ENCODE data around the gene ZKSCAN1.
"Not testable (repeated sequence)": the region's sequence is repeated elsewhere in the genome, so short reads cannot be mapped to it uniquely, and the experiment has no call there.

ZKSCAN1 gene

DNA sequence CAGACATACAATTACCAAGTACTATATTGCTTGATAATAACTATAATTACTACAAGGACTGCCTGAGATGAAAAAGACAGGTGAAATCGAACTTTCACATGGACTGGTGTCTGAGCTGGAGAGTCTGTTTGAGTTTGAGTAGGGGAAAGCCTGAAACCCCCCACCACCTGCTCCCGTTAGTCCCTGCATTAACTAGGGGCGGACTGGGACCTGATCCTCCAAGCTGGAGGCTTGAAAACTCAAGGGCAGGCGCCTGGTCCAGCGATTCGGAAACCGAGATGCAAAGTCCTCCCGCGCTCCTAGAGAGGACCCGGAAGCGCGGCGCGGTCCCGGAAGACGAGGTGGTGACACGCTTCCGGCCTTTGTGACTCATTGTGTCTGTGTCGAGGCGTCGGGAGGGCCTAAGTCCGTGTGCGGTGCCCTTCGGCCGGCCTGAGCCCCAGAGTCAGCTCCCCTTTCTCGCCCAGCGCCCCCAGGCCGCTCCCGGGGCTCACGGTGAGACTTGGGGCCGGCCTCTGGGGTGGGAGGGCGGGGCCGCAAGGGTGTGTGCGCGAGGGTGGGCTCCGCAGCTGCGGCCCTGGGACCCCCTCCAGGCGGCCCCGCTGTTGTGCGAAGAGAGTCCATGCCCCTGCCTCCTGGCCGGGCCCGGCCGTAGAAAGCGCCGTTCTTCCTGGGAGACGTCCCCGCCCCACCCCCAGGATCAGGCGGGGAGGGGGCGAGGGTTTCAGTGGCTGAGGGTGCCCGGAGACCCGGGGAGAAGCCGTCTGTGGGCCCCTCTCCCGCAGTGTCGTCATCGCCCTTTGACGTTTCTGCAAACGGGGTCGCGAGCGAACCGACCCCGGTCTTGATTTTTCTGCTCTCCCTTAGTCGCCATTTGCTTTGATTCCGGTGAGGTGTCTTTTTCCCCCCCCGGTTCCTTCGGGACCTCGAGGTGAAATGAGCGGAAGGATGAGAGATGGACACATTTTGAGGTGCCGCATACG, at the start of gene ZKSCAN1:
ZKSCAN1 (plus strand) TSS at position 365 of the 983 bp plus-strand sequence. CDS start 7,911 bp downstream, outside the sequence.
- DNase-seq: peak; percentile 94

- no peak for DNase-seq
These were observed 46.1 kb upstream of the ZKSCAN1 start for GRCh38 chr7:99969298-99969697.

- not testable (repeated sequence) for DNase-seq
These were observed 45.6 kb upstream of the ZKSCAN1 start for GRCh38 chr7:99969813-99970212.

DNA sequence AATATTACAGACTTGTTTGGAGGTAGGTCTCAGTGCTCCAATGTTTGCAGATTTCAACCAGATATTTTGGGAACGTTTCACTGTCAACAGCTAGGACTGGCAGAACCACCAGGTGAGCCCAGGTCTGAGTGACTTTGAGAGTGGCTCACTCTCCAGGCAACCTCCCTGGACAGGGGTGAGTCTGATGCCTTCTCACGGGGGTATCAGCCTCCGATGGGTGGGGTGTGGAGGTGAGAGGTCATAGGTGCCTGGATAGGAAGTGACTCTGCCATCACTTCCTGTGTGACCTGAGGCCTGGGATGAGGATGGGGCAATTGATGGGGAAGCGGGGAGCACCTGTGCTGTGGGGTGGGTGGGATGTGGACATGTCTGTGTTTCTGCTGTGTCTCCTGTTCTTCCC, 44.2 kb upstream of the ZKSCAN1 start:
- DNase-seq: no peak

GRCh38 chr7:99973817-99974216, 41.6 kb upstream of the ZKSCAN1 start:
- DNase-seq: not testable (repeated sequence)

GRCh38 chr7:99974681-99975080, 40.7 kb upstream of the ZKSCAN1 start:
- no peak for DNase-seq

GRCh38 chr7:99975782-99976521, 39.4 kb upstream of the ZKSCAN1 start, which contains the start of gene AZGP1:
Gene AZGP1, minus strand, starts transcription at chr7:99976031. Its CDS starts 11 bp downstream, at chr7:99976020.
- no peak for DNase-seq

- DNase-seq: no peak
These were observed 38.8 kb upstream of the ZKSCAN1 start for GRCh38 chr7:99976626-99977025.

GRCh38 chr7:99979814-99980225, 35.6 kb upstream of the ZKSCAN1 start:
- DNase-seq: peak; percentile 5

DNA sequence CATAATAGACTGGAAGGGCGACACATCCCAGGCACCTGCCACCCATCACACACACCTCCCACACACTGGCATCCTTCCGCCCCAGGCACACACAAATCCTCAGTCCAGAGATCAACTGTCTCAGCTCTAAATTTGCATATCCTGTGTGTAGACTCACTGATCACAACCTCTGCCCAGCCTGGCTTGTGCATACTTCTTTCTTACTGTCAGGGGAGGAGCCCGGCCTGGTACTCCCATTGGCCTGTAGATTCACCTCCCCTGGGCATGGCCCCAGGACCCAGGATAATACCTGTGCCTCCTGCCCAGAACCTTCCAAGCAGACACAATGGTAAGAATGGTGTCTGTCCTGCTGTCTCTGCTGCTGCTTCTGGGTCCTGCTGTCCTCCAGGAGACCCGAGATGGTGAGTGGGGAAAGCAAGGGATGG, 34.9 kb upstream of the ZKSCAN1 start:
- DNase-seq: not testable (repeated sequence)

DNA sequence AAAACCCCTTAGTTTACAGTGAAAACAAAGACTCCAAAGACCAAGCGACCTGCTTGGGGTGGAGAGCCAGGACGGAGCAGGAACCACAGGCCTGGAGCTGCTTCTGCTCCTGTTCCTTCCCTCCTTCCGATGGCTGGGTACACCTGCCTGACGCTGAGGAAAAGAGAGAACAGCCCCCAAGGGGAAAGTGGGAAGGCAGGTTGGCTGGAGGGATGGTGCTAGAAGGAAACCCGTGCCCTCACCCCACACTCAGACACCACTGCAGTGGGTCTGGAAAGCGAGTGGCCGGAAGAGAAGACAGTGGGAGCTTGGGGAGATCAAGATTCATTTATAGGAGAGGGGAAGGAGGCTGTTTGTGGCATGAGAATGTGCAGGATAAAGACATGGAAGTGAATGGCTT, 34.3 kb upstream of the ZKSCAN1 start:
- not testable (repeated sequence) for DNase-seq

DNA sequence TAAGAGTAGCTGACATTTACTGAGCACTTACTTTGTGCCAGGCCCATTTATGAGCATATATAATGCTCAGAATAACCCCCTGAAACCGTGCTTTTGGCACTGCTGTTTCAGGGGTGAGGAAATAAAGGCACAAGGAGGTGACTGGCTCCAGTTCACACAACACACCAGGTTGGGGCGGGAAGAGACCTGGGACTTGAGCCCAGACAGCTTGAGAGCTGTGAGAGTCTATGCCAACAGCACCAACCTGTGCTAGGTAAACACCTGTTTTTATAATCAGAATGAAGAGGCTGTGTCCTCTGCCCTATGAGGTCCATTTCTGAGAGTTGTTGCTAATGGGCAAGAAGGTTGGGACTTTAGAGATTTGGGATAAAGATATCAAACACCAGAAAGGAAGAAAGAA, 30.8 kb upstream of the ZKSCAN1 start:
- DNase-seq: no peak

- DNase-seq: not testable (repeated sequence)
These were observed 28.1 kb upstream of the ZKSCAN1 start for GRCh38 chr7:99987306-99987705.

DNA sequence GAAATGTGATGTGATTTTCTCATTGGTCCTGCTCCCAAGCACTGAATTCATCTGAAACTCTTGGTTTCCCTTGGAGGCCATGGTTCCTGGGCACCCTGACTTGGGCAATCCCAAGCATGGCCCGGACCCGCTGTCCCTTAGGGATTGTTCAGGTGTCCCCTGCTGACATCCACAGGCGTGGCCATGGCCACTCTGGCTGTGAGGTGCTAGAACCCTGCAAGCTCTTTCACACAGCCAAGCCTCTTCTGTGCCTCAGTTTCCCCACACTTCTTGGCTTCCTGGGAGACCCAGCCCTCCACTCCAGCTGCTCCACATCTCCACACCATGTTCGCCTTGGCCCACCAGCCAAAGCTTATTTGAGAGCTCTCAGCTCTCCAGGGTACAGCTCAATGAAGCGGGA, 27.6 kb upstream of the ZKSCAN1 start:
- DNase-seq: no peak

DNA sequence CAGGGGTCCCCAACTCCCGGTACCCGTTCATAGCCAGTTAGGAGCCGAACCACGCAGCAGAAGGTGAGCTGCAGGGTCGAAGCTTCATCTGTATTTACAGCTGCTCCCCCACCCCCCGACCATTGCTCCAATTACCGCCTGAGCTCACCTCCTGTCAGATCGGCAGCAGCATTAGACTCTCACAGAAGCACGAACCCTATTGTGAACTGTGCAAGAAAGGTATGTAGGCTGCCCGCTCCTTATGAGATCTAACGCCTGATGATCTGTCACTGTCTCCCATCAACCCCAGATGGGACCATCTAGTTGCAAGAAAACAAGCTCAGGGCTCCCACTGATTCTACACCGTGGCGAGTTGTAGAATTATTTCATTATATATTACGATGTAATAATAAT, 24.9 kb upstream of the ZKSCAN1 start:
- no peak for DNase-seq

DNA sequence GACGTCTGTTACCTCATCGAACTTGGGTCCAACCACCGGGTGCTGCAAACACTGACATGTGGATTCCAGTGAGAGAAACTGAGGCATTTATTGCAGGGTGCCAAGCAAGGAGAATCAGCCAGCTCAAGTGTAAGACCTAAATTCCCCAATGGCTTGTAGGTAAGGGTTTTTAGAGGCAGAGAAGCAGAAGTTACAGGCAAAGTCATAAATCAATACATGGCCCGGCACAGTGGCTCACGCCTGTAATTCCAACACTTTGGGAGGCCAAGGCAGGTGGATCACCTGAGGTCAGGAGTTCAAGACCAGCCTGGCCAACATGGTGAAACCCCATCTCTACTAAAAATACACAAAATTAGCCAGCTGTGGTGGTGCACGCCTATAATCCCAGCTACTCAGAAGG, 23.9 kb upstream of the ZKSCAN1 start:
- not testable (repeated sequence) for DNase-seq

- DNase-seq: no peak
These were observed 22.9 kb upstream of the ZKSCAN1 start for GRCh38 chr7:99992330-99993038.

DNA sequence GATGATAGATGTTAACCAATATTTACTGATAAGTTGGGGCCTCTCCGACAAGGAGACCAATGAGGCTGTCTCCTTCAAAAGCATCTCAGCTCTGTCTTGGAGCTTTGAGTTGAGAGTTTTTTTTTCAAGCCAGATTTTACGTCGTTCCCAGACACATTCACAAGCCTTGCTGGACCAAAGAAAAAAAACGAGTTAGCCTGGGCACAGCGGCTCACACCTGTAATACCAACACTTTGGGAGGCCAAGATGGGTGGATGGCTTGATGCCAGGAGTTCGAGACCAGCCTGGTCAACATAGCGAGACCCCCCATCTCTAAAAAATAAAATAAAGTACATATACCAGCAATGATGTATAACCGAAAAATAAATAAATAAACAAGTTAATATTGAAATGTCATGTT, 20.6 kb upstream of the ZKSCAN1 start:
- DNase-seq: no peak

DNA sequence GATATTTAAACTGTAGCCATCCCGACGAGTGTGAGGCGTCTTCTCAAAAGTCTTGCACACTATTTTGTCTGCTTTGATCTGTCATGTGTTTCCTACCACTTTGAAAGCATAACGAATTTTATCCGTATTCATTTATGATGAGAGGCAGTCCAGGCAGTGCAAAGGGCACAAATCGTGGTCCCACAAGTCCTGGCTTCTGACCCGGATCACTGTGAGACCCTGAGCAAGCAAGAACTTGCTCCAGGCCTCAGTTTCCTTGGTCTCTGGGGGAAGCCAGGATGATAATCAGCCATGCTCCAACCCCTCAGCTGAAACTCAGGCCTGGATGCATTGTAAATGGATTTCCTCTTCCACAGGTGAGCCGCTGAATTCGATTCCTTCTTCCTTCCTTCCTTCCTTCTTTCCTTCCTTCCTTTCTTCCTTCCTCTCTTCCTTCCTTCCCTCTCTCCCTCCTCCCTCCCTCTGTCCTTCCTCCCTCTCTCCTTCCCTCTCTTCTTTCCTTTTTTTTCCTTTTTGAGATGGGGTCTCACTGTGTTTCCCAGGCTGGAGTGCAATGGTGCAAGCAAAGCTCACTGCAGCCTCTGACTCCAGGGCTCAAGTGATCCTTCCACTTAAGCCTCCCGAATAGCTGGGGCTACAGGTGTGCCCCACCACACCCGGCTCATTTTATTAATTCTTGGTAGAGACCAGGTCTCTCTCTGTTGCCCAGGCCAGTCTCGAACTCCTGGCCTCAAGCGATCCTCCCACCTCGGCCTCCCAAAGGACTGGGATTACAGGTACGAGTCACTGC, 18.4 kb upstream of the ZKSCAN1 start:
- no peak for DNase-seq

DNA sequence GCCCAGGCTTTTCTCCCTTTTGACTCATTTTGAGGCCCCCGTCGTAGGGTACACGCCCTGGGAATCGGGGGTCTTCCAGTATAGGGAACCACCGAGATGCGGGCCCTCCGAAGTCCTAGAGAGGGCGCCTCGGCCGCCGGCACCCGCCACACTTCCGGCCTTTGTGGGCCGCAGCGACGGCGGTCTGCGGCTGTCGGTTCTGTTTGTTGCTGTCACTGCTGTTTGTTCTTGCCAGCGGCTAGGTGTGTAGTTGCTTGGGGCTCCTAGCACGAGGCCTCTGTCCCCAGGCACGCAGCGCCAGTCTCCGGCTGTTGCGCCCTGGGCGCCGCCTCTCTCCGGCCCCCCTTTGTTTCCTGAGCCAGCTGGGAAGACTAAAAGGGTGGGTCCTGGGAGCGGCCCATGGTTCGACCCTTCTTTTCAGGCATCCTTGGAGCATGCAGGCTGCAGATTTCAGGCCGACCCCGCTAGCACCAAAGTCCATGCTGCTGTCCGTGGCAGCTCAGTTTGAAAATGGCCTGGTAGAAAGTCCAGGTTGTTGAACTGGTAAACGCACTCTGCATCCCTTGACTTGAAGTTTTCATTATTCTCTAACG, 17.8 kb upstream of the ZKSCAN1 start:
- DNase-seq: peak; percentile 48

- no peak for DNase-seq
These were observed 15.2 kb upstream of the ZKSCAN1 start for GRCh38 chr7:100000239-100000638.

Measured in fibroblast of skin of right biceps (primary cell).